GM21360 (cell line): ENCODE measurements around the gene LARGE1.

Experiments
- ATAC-seq: cut with Tn5 transposase; IDR thresholded peaks from one replicate; pipeline ENCODE4 v1.9.1; 2021; ENCODE audit warnings: mild to moderate bottlenecking, moderate library complexity; ENCODE audit not compliant: unreplicated experiment

The LARGE1 gene

DNA sequence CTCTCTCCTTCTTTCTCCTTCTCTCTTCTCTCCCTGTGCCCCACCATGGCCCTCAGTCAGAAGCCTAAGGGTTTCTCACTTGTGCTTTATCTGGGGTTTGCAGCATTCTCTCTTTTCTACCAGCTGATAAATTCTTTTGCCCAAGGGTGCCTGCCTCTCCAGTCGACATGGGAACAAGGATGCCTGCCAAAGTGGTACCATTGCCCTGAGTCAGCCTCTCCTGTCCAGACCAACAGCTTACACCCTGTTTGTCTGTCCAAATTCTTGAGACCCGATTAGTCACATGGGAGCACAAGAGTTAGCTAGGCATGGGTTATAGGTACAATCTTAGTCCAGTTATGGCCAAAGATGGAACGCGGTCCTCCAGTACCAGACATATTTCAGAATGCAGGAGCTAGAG, 242.7 kb downstream of the LARGE1 start:
- ATAC-seq, result no peak

- no peak for ATAC-seq
Measured at GRCh38 chr22:33674357-33674756, 245.9 kb downstream of the LARGE1 start.

DNA sequence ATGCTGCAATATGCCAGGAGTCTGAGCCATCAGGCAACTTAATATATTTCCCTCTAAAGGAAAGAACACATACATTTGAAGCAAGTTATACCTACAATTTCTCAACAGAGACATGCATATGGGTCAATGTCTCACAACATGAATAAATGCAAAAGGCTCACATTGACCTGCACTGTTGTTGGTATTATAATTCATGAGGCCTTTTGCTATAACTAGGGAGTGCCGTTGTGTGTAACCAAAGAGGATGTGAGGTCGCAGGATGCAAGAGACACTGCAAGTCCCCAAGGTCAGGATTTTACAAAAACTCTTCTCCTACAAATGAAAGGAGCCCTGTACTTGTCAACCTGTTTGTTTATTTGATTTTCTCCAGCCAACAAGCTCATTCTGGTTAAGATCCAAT, 250.5 kb downstream of the LARGE1 start:
- no peak for ATAC-seq

DNA sequence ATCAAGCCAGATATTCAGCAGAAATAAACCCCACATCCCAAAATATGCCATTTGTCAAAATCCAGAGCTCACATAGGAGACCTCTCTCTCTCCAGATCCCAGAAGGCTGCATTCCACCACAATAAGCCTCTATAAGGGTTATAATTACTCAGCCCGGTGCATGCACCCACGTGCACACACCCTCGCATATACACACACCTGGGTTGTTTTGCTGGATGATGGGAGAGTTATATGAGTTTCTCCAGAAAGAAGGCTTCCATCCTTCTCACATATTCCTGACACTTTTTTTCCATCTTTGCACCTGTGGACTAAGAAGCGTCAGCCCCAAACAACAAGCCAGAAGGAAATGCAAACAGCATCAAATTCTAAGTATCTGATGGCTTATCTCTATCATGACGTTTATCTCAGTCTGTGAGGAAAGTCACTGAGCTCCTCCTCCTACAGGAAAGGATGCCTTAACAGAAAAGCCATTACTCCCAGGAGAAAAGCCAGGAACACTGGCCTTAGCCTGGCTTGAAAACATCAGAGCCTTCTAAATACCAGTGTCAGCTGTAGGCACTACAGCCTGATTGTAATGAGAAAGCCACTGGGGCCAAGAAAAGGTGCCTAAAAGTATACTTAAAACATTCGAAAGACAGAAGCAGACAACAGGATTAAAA, 253.2 kb downstream of the LARGE1 start:
- no peak for ATAC-seq

GRCh38 chr22:33666279-33666960, 253.9 kb downstream of the LARGE1 start:
- ATAC-seq, result no peak

- no peak for ATAC-seq
Measured at GRCh38 chr22:33659448-33659847, 260.8 kb downstream of the LARGE1 start.

GRCh38 chr22:33658775-33659174, 261.5 kb downstream of the LARGE1 start:
- no peak for ATAC-seq

DNA sequence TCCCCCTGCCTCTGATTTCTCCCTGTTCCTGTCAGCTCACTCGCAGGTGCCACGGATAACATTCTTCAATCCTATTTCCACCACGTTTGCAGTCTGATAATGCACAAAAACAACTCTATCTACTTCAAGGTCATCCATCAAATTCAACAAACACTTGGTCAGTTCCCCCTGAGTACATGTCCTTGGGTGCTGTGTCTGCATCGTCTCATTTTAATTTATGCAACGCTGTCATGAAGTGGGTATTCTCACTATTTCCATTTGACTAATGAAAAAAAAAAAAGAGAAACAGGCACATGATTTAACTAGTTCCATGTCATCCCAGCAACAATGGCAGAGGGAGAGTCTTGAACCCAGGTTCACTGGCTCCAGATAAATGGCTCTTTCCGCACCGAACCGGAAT, 262.6 kb downstream of the LARGE1 start:
- no peak for ATAC-seq

- ATAC-seq, result no peak
Measured at GRCh38 chr22:33656808-33657628, 263.3 kb downstream of the LARGE1 start.

DNA sequence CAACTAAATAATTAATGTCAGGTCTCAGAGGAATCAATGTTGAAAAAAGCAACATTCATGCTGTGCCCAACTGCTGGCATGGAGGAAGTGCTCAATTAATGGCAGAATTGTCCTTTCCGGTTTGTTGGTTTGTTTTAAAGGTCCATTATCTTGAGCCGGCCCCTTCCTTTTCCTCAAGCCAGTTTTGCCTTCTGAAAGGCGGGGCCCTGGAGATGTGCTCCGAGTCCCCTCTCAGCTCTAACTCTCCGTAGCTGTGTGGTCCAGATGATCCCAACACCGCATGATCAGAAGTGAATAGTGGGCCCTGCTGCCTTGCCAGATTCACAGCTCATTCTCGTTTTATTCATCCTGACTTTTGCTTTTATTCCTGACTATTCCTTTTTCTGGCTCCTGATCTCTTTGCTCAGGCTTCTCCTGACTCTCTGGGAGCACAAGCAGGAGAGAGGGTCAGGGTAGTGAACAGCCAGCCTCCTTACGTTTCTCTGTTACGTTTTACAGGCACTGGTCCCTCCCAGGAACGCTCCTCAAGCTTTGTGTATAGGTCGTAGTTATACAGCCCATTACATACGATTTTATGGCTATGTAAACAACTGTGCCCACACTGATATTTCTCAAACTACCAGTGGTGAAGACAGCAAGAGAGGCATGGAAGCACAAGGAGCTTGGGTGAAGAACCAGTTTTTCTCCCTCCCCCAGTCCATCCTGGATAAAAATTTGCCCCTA, 265.9 kb downstream of the LARGE1 start:
- no peak for ATAC-seq

GRCh38 chr22:33653532-33654063, 266.7 kb downstream of the LARGE1 start:
- ATAC-seq, result no peak

- no peak for ATAC-seq
Measured at GRCh38 chr22:33652615-33653014, 267.7 kb downstream of the LARGE1 start.

DNA sequence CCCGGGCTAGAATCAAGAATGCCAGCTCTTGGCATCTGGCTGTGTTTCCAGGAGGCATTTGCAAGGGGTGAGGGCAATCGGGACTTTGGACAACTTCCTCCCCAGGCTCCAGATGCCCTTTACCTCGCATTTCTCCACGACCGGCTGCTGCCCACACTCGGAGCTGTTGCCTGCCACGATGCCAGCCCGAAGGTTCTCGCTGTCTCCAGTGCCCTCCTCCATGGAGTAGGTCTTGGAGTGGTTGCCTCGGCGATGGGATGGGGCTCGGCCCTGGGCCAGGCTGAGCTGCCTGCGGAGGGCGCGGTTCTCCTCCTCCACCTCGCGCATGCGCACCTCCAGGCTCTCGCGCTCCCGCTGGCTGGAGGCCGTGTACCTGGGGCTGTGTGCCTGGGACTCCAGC, 270.0 kb downstream of the LARGE1 start:
- ATAC-seq, result no peak

- no peak for ATAC-seq
Measured at GRCh38 chr22:33648478-33648877, 271.8 kb downstream of the LARGE1 start.

DNA sequence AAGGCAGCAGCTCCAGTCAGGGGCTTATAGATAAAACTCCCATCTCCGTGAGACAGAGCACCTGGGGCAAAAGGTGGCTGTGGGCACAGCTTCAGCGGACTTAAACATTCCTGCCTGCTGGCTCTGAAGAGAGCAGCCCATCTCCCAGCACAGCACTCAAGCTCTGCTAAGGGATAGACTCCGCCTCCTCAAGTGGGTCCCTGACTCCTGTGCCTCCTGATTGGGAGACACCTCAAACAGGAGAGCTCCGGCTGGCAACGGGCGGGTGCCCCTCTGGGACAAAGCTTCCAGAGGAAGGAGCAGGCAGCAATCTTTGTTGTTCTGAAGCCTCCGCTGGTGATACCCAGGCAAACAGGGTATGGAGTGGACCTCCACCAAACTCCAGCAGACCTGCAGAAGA, 279.4 kb downstream of the LARGE1 start:
- ATAC-seq, result no peak

DNA sequence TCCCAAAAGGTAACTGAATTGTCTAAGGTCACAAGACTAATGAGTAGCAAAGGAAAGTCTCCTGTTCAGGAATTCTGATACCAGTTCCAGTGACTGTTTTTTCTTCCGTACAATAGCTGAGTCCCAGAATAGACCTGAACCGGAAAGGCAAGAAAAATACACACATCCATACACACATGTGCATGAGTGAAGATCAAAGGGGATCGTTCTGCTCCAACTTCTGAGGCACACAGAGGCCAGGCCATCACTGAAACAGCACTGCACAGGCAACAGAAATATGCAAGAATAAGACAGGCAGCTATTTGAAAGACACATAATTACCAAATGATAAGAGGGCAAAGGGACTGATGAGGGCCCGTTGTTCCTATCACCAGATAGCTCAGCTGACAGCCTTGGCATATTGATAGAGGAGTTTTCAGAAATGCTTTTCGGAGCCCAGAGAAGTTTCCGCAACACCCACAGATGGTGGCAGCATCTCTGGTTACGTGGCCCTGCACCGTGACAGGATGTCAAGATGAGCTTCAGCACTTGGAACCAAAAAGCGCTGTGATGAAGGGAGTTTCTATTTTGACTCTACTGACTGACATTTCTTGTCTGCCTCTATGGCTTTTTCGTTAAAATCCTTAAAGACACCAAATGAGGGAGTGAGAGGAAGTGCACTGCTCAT, 280.6 kb downstream of the LARGE1 start:
- no peak for ATAC-seq

GRCh38 chr22:33635766-33636165, 284.5 kb downstream of the LARGE1 start:
- no peak for ATAC-seq

GRCh38 chr22:33631777-33632176, 288.5 kb downstream of the LARGE1 start:
- no peak for ATAC-seq

DNA sequence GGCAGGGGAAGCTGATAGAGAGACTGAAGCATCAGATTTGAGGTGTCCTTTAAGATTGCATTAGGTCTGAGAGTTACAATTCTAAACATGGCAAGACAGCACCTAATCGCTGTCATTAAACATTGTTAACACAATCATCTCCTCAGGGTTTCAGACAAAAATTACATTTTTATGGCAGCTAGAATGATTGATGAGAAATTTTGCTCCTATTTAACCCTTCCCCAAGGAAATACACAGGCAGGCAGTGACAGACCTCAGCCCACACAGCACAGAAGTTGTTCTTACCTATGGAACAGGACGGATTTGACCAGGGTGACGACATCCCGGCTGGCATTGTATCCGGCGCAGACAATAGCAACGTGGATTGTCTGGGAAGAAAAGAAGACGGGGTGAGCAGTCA, 294.3 kb downstream of the LARGE1 start:
- no peak for ATAC-seq

GRCh38 chr22:33620085-33620484, 300.2 kb downstream of the LARGE1 start:
- ATAC-seq, result no peak
